HG03460 (cell line): Measurements from ENCODE around the gene RMI2.

Experiments used
- ATAC-seq: cut with Tn5 transposase; IDR thresholded peaks from one replicate; pipeline ENCODE4 v1.9.1; 2021; ENCODE audit not compliant: unreplicated experiment

Gene RMI2

GRCh38 chr16:11327277-11328171 lies 17.7 kb upstream of the RMI2 start:
- no peak for ATAC-seq

DNA sequence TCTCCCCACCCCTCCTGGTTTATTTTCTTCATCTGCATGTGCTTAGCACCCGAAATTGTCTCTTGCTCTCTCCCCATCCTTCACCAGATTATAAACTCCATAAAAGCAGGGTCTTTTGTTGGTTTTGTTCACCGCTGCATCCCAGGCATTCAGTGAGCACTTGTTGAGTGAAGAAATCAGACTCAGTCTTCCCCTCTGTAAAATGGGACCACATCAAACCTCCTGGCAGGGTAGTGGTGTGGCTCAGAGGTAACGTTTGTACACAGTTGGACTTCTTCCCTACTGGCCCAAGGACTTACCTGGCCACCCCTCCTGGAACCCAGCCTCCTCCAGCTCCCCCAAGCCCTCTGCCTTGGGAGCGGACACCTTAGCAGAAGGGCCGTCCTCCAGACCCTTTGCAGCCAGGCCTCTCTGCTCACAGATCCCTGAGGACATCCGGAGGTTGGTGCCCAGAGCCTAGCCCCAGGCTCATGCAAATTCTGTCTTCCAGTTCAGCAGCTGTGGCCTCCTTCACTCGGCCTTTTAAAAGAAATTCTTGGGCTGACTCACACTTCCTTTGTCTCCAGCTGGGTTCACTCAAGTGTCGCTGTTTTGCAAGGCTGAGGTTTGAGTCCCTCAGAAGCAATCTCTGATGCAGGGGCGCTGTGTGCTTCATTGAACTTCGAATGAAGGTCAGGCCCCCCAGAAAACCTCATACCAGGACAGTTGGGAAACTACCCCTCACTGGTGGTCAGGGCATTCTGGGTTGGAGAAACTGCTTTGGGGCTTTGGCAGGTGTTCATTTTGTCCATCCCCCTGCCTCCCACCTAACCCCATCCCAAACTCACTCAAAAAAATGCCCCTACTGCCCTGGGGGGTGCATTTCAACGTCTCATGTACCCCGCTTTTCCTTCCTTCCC lies 16.8 kb upstream of the RMI2 start:
- peak; percentile 76 for ATAC-seq

- ATAC-seq, result peak; percentile 34
Observed at GRCh38 chr16:11329071-11329491, 16.2 kb upstream of the RMI2 start.

DNA sequence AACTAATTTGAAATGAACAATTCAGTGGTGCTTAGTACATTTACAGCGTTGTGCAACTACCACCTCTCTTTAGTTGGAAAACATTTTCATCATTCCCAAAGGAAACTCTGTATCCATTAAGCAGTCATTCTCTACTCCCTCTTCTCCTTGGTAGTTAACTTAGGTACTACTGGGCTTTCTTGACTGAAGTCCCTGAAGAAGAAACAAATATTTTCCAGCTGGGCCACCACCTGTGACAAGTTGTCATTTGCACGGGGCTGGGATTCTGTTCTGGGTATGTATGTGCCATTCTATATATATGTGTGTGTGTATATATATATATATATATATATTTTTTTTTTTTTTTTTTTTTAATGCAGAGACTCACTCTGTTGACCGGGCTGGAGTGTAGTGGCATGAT lies 15.4 kb upstream of the RMI2 start:
- no peak for ATAC-seq

DNA sequence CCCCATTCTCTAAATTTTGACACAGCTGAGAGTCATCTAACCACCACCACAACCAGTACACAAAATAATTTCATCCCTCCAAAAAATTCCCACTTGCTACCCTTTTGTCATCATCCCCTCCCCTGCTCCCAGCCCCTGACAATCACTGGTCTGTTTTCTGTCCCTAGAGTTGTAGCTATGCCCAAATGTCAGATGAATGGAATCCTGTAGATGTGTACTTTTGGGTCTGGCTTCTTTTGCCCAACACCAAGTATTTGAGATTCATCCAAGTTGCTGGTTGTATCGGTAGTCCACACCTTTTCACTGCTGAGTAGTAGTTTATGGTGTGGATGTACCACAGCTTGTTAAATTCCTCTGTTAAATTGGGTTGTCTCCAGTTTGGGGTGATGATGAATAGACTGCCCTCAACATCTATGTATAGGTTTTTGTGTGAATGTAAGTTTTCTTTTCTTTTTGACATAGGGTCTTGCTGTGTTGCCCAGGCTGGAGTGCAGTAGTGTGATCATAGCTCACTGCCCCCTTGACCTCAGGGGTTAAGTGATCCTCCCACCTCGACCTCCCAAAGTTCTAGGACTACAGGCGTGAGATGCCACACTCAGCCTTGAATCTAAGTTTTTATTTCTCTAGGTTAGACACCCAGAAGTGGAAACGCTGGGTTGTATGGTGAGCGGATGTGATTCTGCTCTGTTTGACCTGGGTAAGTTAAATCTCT lies 14.6 kb upstream of the RMI2 start:
- no peak for ATAC-seq

DNA sequence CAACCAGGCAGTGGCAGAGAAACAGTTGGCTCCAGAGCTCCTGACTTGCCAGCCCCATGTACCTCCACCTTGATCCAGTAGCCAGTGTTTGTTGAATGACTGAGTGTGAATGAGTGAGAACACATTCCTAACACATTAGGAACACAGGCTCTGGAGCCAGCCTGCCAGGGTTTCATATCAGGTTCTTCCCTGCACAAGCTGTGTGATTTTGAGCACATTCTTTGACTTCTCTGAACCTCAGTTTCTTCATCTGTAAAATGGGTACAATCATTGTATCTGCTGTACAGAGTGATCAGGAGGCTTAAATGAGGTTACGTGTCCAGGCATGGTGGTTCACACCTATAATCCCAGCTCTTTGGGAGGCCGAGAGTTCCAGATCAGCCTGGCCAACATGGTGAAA lies 13.3 kb upstream of the RMI2 start:
- no peak for ATAC-seq

- no peak for ATAC-seq
Observed at GRCh38 chr16:11333010-11333409, 12.2 kb upstream of the RMI2 start.

DNA sequence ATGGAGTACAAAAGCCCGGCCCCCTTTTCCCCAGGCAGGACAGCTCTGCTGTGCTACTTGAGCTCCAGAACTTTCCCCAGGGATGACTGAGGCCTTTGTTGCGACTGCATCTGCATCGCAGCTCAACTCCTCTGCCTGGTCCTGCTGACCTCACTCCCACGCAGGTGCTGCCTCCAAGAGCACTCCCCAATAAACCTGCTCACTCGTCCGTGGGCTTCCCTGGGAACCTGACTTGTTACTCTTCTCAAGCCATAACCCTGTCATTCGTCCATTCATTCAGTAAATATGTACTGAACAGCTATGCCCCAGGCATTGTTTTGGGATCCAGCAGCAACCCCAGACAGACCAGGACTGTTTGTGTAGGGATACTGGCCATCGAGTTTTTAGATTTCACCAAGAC lies 11.6 kb upstream of the RMI2 start:
- ATAC-seq, result no peak

DNA sequence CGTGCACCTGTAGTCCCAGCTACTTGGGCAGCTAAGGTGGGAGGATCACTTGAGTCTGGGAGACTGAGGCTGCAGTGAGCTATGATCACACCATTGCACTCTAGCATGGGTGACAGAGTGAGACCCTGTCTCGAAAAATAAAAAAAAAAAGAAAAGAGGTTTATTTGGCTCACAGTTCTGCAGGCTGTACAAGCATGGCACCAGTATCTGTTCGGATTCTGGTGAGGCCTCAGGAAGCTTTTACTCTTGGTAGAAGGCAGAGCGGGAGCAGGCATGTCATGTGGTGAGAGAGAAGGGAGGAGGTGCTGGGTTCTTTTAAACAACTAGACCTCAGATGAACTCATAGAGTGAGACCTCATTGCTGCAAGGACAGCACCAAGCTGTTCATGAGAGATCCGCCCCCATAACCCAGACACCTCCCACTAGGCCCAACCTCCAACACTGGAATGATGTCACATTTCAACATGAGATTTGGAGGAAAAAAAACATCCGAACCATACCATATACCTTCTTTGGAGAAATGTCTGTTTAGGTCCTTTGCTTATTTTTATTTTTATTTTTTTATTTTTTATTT lies 10.3 kb upstream of the RMI2 start:
- ATAC-seq, result no peak

DNA sequence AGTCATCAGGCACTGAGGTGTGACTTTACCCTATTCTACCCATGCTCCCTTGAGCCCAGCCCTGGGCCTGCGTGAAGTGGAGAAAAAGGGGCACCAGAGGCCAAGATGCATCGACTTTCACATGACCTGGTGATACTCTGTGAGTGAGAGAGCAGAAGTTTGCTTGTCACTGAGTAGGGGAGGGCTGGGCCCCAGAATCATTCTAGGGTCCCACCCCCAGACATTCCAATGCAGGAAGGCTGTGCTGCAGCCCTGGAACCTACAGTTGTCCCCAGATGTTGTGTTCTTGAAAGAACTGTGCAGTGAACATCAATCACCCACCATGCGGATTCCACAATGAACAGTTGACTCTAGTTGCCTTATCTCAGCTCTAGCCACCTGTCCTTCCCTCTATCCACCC lies 6.2 kb upstream of the RMI2 start:
- no peak for ATAC-seq

GRCh38 chr16:11340710-11341109 lies 4.5 kb upstream of the RMI2 start:
- ATAC-seq, result no peak

DNA sequence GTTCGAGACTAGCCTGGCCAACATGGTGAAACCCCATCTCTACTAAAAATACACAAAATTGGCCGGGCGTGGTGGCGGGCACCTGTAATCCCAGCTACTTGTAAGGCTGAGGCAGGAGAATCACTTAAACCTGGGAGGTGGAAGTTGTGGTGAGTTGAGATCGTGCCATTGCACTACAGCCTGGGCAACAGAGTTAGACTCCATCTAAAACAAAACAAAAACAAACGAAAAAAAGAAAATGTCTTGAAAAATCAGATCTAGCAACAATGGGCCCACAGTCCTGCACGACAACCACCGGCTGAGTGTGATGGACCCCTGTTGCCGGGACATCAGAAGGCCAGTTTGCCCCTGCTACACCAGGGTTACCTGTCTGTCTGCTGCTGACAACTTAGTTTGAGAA lies 3.9 kb upstream of the RMI2 start:
- ATAC-seq, result no peak

DNA sequence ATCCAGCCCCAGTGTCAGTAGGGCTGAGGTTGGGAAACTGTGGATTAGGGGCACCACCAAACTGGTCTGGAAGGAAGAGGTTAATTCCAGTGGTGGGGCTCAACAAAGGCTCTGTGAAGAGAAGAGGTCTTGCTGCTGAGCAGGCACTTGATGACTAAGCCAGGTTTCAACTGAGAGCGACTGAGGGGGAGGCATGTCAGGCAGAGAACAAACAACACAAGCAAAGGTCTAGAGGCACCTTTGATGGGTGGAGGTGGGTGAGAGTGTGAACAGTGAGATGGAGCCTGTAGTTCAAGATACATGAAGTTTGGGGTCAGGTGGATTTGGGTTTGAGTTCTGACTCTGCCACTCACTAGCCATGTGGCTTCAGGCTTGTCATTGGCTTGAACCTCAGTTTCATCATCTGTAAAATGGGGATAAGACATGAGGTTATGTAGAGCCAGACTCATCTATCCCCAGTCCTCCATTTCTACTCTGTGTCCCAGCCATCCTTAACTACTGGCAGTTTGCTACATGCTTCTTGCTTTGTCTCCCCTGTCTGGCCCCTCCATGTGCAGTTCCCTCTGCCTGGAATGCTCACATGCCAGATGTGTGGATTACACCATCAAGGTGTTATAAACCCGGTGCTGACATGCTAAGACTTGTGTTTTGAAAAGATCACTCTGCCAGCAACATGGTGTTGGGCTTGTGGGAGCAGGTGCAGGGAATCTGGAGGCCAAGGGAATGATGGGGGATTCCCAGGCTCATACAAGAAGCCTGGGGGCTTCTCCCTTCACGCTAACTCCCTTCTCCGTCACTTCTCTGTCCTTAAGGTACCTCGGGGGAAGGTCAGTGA lies 3.0 kb upstream of the RMI2 start:
- no peak for ATAC-seq

DNA sequence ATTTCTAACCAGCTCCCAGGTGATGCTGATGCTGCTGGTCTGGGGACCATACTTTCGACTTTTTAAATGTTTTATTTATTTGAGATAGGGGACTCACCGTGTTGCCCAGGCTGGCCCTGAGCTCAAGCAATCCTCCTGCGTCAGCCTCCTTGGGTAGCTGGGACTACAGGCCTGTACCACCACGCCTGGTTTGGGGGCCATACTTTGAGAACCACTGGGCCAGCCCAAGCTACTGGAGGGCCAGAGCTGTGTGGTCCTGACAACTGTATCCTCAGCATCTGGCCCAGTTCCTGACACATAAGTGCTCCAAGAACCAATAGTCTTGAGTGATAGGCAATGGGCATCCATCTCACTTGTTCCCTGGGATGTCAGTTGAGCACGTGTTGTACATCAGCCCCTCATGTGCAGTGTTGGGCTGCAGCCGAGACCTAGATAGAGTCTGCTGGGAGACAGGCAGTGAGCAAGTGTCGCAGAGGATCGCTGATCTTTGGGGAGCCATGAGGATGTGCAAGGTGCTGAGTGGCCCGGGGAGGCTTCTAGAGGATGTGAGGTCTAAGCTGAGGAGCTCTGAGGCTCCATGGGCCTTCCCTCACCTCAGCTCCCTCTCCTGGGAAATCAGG lies 1.6 kb downstream of the RMI2 start:
- ATAC-seq, result no peak

DNA sequence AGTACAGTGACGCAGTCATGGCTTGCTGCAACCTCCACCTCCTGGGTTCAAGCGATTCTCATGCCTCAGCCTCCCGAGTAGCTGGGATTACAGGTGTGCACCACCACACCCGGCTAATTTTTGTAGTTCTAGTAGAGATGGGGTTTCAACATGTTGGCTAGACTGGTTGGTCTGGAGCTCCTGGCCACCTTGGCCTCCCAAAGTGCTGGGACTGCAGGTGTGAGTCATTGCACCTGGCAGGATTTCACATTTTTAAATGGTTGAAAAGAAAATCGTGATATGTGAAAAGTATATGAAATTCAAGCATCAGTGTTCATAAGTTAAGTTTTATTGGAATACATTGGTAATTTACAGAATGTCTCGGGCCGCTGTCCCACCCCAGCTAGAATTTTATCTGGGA lies 2.6 kb downstream of the RMI2 start:
- no peak for ATAC-seq

- ATAC-seq, result no peak
Observed at GRCh38 chr16:11348737-11349598, 3.7 kb downstream of the RMI2 start.

GRCh38 chr16:11349599-11350276 lies 4.5 kb downstream of the RMI2 start:
- no peak for ATAC-seq

DNA sequence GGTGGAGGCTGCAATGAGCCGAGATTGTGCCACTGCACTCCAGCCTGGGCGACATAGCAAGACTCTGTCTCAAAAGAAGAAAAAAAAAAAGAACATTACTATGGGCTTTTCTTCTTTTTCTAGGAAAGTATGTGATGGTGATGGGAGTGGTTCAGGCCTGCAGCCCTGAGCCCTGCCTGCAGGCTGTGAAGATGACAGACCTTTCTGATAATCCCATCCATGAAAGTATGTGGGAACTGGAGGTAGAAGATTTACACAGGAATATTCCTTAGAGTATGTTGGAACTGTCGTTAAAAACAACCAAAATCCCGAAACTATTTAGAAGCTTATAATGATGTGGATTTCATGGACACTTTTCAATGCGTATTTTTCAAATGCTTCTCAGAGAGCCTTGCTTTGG lies 5.3 kb downstream of the RMI2 start:
- no peak for ATAC-seq
